KMS-11 (cell line): Measurements from ENCODE around the gene CNGA1.
A peak's percentile ranks its signal among the peaks of the same experiment; 100 is the strongest.

ENCODE experiments used
- H2AFZ ChIP-seq: fragments of 200-600 bp; sonication (generic); 2 replicates; pipeline ENCODE4 v1.6.1; 2016; ENCODE audit warnings: antibody characterized with exemption, mixed run types, low read depth
- H3K27ac ChIP-seq: fragments of 200-600 bp; sonication (generic); 2 replicates; pipeline ENCODE4 v1.6.1; 2016; ENCODE audit warnings: mild to moderate bottlenecking, mixed run types
- H3K27me3 ChIP-seq: fragments of 200-600 bp; sonication (generic); 2 replicates; pipeline ENCODE4 v1.6.1; 2017; ENCODE audit warnings: mild to moderate bottlenecking, low read depth, mixed run types, moderate library complexity; ENCODE audit not compliant: insufficient read depth
- H3K36me3 ChIP-seq: fragments of 200-600 bp; sonication (generic); 2 replicates; pipeline ENCODE4 v1.6.1; 2017; ENCODE audit warnings: mild to moderate bottlenecking, mixed run types; ENCODE audit not compliant: insufficient read depth
- H3K4me1 ChIP-seq: fragments of 200-600 bp; sonication (generic); 2 replicates; pipeline ENCODE4 v1.6.1; 2016; ENCODE audit warnings: mild to moderate bottlenecking, low read depth, mixed run types; ENCODE audit not compliant: poor library complexity, severe bottlenecking
- H3K4me2 ChIP-seq: fragments of 200-600 bp; sonication (generic); 2 replicates; pipeline ENCODE4 v1.7.0; 2016; ENCODE audit warnings: mild to moderate bottlenecking, mixed run types
- H3K4me3 ChIP-seq: fragments of 200-600 bp; sonication (generic); IDR thresholded peaks from 2 replicates; pipeline ENCODE4 v1.6.1; 2017; ENCODE audit warnings: low read depth, low read length, mixed read lengths; ENCODE audit not compliant: insufficient read depth
- H3K79me2 ChIP-seq: fragments of 200-600 bp; sonication (generic); 2 replicates; pipeline ENCODE4 v1.6.1; 2016; ENCODE audit warnings: low read depth, mixed run types; ENCODE audit not compliant: insufficient read depth
- H3K9ac ChIP-seq: fragments of 200-600 bp; sonication (generic); 2 replicates; pipeline ENCODE4 v1.6.1; 2016; ENCODE audit warnings: mild to moderate bottlenecking, mixed run types
- H4K20me1 ChIP-seq: fragments of 200-600 bp; sonication (generic); 2 replicates; pipeline ENCODE4 v1.6.1; 2016; ENCODE audit warnings: mild to moderate bottlenecking, mixed run types; ENCODE audit not compliant: insufficient read depth
- TF ChIP-seq, protein P1 (sequence below): fragments of 200-600 bp; sonication (generic); conservative IDR thresholded peaks from 2 replicates; pipeline ENCODE4 v1.6.1; 2017; ENCODE audit warnings: low read depth, mild to moderate bottlenecking, antibody characterized with exemption, low read length, moderate library complexity, mixed read lengths

The CNGA1 gene

DNA sequence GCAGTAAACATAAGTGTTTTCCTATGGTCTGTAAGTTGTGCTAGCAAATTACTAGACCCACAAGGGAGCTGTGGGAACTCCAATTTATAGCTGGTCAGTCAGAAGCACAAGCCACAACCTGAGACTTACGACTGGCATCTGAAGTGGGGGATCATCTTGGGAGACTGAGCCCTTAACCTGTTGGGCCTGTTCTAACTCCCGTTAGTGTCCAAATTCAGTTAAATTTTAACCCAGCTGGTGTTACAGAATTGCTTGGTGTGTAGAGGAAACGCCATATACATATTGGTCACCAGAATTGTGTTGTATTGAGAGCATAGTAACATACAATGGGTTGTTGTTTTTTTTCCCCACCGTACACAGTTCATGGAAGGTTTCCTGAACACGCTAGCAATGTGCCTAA is 77.0 kb downstream of the CNGA1 start:
- TF ChIP-seq, protein P1, sequence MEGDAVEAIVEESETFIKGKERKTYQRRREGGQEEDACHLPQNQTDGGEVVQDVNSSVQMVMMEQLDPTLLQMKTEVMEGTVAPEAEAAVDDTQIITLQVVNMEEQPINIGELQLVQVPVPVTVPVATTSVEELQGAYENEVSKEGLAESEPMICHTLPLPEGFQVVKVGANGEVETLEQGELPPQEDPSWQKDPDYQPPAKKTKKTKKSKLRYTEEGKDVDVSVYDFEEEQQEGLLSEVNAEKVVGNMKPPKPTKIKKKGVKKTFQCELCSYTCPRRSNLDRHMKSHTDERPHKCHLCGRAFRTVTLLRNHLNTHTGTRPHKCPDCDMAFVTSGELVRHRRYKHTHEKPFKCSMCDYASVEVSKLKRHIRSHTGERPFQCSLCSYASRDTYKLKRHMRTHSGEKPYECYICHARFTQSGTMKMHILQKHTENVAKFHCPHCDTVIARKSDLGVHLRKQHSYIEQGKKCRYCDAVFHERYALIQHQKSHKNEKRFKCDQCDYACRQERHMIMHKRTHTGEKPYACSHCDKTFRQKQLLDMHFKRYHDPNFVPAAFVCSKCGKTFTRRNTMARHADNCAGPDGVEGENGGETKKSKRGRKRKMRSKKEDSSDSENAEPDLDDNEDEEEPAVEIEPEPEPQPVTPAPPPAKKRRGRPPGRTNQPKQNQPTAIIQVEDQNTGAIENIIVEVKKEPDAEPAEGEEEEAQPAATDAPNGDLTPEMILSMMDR, result no peak
- Histone ChIP-seq H3K79me2 (no peaks in the 10 kb centered on the region), H4K20me1 (no peaks in the 10 kb centered on the region), H3K4me3 (no peak overlapping the region), H3K4me1 (no peaks in the 10 kb centered on the region), H3K27me3 (no peaks in the 10 kb centered on the region), H2AFZ (no peak overlapping the region), H3K9ac (no peak overlapping the region), H3K4me2 (no peak overlapping the region), H3K27ac (no peak overlapping the region), H3K36me3 (no peaks in the 10 kb centered on the region)

DNA sequence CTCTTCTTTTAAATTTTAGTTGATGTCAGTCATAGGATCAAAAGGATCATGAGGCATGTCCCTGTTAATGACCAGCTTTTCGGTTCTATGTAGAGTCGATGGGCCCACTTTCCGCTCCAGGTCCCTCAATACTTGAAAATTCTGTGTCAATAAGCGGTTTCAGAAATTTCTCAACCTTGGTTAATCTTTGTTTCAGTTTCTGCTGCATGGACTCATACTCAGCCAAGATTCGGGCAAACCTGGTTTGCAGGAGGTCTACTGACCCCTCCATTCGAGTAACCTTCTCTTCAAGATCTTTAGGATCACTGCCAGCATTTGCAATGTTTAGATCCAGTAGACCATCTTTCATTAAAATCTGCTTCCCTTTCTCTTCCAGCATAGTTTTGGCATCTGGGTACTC is 80.1 kb downstream of the CNGA1 start:
- Histone ChIP-seq H3K4me1 (peaks cover 5% of the 10 kb centered on the region), H3K27me3 (no peaks in the 10 kb centered on the region), H4K20me1 (no peaks in the 10 kb centered on the region), H2AFZ (no peak overlapping the region), H3K36me3 (no peaks in the 10 kb centered on the region), H3K27ac (no peak overlapping the region), H3K4me3 (no peak overlapping the region), H3K79me2 (no peaks in the 10 kb centered on the region), H3K9ac (no peak overlapping the region), H3K4me2 (no peak overlapping the region)
- TF ChIP-seq, protein P1, result no peak

DNA sequence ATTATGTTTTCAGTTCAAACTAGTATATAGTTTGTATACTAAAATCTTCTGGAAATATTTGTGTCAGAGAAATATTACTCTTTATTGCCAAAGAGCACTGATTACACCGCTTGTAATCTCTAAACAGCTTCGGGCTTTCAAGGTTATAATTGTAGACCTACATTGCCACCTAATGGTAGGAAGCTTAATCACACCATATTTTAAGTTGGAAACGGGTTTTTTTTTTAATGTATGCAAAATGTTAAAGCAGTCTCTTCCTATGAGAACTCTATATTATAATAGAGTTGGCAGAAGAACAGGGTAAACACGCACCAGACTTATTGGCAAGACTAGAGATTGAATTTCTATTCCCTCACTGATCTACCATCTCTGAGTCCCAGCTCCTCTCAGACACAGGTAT is 82.6 kb downstream of the CNGA1 start:
- Histone ChIP-seq H3K9ac (no peak overlapping the region), H3K27ac (no peak overlapping the region), H2AFZ (no peak overlapping the region), H3K36me3 (no peaks in the 10 kb centered on the region), H3K27me3 (no peaks in the 10 kb centered on the region), H3K4me1 (peaks cover 5% of the 10 kb centered on the region), H3K4me3 (no peak overlapping the region), H3K4me2 (no peak overlapping the region), H3K79me2 (no peaks in the 10 kb centered on the region), H4K20me1 (no peaks in the 10 kb centered on the region)
- TF ChIP-seq, protein P1, result peak; percentile 72

DNA sequence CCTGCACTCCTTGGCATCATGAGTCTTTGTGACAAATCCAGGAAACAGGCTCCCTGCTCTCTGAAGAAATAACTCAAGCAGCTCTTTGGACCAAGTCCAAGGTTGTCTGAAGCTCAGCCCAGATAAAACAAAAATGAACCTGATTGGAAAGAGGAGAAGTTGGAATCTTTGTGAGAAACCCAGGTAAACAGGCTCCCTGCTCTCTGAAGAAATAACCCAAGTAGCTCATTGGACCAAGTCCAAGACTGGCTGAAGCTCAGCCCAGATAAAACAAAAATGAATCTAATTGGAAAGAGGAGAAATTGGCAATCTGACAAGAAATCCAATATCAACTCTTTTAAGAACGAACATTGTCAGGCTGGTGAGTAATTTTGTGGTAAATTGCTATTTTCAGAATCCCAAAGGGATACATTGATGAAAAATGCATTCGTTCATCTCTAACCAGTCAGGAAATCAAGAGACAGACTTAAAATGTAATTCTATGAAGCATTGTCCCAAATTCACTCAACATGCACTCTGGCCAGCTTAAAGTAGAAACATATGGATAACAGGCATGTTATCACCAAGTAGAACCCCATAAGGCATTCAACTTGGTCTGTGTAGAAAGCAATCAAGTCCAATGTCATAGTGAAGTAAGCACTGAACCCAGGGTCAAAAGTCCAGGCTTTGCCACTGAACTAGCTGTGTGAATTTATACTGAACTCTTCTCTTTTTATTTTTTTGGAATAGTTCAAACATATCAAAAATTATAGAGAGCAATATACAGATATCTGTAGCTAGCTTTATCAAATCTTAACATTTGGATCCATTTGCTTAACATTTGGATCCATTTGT is 85.3 kb downstream of the CNGA1 start:
- no peaks in the 10 kb centered on the region for H4K20me1 ChIP-seq
- TF ChIP-seq, protein P1, result no peak
- H3K27ac ChIP-seq, result no peak overlapping the region

More for the DNA sequence above, 85.3 kb downstream of the CNGA1 start:
- Histone ChIP-seq H3K4me1 (peaks cover 5% of the 10 kb centered on the region), H3K79me2 (no peaks in the 10 kb centered on the region), H3K36me3 (no peaks in the 10 kb centered on the region), H3K4me3 (no peak overlapping the region), H3K4me2 (no peak overlapping the region), H2AFZ (no peak overlapping the region), H3K27me3 (no peaks in the 10 kb centered on the region), H3K9ac (no peak overlapping the region)
